Stimulated activated CD4-positive, alpha-beta T cell treated with anti-CD3 and anti-CD28 coated beads, Interleukin-1b, Interleukin-23, amount 100 ng/mL, for 1 hour (primary cell): ENCODE measurements around the gene HNRNPF.
A peak's percentile ranks its signal among the peaks of the same experiment; 100 is the strongest.

Source experiments
- DNase-seq, 2 donors: peaks; one replicate each; pipeline ENCODE4 v3.0.0-alpha.2; 2020; ENCODE audit warnings: low read depth in 2 of 2

HNRNPF gene

GRCh38 chr10:43421519-43421918, 12.5 kb upstream of the HNRNPF start:
- DNase-seq: no peak

DNA sequence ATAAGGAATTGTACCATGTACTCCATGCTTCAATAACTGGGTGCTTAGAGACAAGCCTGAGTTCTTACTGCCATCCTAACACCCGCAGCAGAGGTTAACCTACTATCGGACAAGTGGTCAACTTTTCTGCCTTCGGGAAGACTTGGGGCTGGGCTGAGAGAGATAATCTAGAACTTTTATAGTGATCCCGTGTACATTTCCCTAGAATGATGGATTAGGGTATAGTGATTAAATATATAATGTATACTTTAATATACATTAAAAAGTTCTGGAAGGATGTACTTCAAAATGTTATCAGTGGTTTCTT, 12.2 kb upstream of the HNRNPF start:
- no peak for DNase-seq

- DNase-seq: peak in 1 of 2 donors; percentile 52
Measured at GRCh38 chr10:43420369-43421200, 11.6 kb upstream of the HNRNPF start.

DNA sequence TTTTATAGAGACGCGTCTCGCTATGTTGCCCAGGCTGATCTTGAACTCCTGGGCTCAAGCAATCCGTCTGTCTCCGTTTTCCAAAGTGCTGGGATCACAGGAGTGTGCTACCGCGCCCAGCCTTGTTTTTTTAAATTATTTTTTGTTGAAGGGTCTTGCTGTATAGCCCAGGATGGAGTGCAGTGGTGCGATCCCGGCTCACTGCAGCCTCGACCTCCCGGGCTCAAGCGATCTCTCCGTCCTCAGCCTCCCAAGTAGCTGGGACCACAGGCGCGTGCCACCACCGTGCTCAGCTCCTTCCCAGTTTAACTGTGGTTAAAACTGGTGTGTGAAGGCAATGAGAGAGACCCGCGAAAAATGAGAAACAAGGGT, 11.0 kb upstream of the HNRNPF start:
- no peak for DNase-seq

DNA sequence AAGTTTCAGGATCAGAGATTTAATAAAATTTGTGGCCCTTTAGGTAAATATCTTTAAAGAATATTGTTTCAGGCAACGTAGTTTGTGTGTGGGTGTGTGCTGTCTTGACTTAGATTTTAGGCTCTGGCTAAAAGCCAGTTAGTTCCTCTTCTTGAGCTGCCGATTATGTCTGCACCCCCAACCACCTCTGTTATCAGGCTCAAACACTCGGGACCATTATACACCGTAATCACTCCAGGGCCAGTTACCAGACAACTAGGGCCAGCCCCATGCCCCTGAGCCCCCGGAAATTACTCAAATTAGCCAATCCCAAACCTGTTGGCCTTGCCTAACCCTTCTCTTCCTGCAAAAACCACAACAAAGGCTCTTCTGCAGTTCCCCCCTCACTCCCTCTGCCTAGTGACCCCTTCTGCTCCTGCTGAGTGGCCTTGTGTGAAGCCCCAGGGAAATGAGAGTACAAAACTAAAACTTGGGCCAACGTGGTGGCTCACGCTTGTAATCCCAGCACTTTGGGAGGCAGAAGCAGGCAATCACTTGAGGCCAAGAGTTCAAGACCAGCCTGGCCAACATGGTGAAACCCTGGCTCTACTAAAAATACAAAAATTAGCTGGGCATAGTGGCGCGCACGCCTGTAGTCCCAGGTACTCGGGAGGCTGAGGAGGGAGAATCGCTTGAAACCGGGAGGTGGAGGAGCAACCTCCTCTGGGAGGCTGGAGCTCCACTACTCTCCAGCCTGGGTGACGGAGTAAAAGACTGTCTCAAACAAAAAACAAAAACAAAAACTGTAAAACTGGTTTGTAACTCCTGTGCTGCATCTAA, 9.2 kb upstream of the HNRNPF start:
- DNase-seq: no peak

- no peak for DNase-seq
Measured at GRCh38 chr10:43415544-43415943, 6.6 kb upstream of the HNRNPF start.

DNA sequence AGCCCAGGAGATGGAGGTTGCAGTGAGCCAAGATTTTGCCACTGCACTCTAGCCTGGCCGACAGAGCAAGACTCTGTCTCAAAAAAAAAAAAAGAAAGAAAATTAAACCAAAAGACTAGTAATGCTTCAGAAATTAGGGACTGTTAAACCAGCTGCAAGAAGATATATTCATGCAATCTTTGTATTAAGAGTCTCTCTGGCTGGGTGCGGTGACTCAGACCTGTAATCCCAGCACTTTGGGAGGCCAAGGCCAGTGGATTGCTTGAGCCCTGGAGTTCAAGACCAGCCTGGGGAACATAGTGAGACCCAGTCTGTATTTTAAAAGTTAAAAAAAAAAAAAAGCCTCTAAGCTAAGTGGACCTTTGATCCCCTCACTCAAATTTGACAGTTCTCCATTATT, 2.5 kb upstream of the HNRNPF start:
- no peak for DNase-seq

DNA sequence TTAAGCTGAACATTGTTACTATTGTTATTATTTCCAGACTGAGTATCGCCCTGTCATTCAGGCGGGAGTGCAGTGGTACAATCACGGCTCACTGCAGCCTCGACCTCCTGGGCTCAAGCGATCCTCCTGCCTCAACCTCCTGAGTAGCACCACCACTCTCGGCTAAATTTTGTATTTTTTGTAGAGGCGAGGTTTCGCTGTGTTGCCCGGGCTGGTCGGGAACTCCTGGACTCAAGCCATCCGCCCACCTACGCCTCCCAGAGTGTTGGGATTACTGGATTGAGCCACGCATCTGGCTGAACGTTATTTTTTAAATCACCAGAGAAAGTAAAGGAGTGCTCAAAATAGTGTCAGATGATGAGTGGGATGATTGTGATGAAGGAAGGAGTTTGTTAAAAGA, 1.4 kb upstream of the HNRNPF start:
- no peak for DNase-seq

DNA sequence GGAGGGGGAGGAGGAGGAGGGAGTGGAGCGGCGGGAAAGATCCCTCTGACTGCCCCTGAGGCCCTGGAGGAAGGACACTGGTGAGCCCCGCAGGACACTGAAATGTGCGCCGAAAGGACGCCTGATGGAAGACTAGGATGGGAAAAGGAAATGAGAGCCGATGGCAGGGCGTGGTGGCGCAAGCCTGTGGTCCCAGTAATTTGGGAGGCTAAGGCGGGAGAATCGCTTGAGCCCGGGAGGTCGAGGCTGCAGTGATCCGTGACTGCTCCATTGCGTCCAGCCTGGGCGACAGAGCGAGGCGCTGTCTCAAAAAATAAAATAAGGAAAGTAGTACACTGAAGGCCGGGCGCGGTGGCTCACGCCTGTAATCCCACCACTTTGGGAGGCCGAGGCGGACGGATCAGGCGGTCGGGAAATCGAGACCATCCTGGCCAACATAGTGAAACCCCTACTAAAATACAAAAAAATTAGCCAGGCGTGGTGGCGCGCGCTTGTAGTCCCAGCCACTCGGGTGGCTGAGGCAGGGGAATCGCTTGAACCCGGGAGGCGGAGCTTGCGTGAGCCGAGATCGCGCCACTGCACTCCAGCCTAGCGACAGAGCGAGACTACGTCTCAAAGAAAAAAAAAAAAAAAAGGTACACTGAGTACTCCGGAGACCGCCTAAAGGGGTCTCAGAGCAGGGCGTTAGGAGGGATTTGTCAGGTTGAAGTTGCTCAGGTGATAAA, 561 bp upstream of the HNRNPF start:
- no peak for DNase-seq

DNA sequence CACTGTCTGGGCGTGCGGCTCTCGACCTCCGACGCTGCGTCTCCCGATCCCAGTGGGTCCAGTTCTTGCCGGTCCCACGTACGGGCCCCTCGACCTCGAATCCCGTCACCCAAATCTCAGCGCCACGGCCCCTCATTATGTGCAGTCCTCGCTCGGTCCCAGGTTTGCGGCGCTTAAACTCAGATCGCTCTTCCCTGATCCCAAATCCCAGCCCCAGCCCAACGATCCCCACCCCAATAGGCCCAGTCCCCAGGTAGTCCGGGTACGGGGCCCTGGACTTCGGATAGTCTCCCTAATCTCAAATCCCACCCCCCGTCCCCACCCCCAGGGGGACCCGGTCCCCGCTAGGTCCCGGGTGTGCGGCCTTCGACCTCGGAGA, 666 bp downstream of the HNRNPF start:
- no peak for DNase-seq

- DNase-seq: peak; percentile 49 to 82
Measured at GRCh38 chr10:43407576-43408330, 1.2 kb downstream of the HNRNPF start.

DNA sequence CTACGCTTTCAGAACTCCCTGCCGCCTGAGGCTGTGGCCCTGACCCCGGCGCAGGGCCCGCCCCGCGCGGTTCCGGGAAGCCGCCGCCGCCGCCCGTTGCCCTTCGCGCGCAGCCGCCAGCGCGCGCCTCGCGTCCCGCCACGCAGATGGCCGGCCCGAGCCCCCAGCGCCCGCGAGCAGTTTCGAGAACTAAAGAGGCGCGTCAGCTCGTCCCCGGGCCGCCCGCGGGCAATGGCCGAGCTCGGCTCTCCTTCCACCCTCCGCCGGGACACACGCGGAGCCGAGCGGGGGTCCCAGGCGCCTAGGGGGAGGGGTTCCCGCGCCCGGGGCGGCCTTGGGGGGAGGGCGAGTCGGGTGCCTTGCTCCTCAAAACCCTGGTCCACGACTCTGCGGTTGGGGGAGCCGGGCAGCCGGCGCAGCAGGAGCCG, 1.8 kb downstream of the HNRNPF start:
- DNase-seq: no peak

DNA sequence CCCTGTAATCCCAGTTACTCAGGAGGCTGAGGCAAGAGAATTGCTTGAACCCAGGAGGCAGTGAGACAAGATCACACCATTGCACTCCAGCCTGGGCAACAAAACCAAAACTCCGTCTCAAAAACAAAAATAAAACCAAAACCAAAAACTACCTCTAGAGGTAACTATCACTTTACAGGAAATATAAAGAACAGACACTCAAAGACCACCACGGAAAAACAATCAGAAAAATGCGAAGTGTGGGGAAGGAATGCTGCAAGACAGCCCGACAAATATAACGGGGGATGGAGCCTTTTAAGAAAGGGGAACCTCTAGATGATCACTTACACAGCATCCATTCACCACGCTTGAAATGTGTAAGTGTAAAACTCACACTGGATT, 4.3 kb downstream of the HNRNPF start:
- no peak for DNase-seq

DNA sequence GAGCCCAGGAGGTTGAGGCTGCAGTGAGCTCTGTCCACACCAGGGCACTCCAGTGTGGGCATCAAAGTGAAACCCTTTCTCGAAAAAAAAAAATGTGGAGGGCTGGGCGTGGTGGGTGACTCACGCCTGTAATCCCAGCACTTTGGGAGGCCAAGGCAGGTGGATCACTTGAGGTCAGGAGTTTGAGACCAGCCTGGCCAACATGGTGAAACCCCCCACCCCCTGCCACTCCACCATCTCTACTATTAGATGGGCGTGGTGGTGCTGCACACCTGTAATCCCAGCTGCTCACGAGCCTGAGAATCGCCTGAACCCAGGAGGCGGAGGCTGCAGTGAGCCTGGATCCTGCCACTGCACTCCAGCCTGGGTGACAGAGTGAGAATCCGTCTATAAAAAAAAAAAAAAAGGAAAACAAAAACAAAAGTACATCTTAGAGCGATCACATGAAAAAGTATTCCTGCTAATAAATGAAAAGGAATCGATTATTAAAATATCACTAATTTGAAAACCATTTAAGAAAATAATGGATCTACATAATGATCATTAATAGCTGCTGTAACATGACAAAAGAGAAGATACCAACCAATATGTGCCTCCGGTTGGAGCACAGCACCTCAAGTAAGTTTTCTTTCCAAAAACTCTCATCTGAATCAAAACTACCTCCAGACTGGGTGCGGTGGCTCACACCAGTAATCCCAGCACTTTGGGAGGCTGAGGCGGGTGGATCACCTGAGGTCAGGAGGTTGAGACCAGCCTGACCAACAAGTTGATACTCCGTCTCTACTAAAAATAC, 4.9 kb downstream of the HNRNPF start:
- no peak for DNase-seq

DNA sequence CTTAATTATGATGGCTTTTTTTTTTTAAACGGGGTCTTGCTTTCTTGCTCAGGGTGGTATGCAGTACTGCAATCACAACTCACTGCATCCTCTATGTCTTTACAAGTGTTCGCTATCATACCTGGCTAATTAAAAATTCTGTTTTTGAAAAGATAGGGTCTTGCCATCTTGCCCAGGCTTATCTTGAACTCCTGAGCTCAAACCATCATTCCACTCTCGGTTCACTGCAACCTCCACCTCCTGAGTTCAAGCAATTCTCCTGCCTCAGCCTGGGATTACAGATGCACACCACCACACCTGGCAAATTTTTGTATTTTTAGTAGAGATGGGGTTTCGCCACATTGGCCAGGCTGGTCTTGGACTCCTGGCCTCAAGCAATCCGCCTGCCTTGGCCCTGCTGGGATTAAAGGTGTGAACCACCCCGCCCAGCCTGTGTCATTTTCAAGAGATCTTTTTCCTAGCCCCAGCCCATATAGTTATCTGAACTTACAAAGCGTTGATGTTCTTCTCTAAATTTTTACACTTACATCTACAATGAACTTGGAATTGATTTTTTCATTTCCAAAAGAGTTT, 6.0 kb downstream of the HNRNPF start:
- no peak for DNase-seq

DNA sequence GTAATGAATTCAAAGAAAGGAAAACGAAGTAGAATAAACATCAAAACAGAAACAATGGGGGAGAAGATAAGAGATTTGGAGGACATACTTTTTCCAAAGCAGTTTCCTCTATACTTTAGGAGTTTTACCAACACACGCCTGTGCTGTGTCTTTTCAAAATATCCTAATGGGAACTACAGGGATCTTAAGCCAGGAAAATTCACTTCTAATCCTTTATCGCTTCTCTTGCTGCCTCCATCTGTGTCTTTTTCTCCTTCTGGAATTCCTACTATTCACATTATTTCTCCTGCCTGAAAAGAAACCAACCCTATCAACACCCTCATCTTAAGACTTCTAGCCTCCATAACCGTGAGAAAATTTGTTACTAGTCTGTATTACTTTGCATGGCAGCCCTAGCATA, 6.8 kb downstream of the HNRNPF start:
- no peak for DNase-seq

GRCh38 chr10:43401627-43402026, 7.4 kb downstream of the HNRNPF start:
- no peak for DNase-seq

DNA sequence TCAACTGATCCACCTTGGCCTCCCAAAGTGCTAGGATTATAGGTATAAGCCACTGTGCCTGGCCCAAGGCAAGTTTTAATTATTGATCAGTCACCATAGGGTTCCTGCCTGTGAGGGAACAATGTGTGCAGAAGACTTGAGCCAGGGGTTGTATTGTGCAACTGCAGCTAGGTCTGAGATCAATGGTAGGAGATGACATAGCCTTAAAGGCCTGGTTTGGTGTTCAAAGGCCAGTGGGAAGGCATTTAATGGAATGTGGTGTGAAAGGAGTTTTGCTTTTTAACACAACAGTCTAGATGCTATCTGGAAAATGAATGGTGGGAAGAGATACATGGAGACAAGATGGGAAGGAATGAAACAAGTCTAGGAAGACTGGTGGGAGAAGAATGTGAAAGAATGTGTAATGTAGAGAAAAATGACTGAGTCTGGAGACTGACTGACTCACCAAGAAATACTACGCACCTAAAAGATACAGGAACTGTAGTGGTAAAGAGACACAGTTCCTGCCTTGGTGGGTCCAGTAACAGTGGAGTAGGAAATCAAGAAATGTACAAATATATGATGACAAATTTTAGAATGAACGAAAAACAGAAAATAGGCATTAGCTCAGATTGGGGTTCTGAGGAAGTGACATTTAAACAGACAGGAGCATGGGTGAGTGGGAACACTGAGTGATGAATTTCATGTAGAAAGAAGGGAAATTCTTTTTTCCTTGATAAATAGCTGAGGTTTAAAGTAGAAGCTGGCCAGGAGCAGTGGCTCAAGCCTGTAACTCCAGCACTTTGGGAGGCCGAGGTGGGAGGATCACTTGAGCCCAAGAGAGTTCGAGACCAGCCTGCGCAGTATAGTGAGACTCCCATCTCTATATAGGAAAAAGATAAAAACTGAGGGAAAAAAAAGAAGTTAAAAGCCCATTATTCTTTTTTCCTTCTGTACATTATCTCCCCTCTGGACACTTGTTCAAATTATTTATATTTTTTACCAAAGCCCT, 9.4 kb downstream of the HNRNPF start:
- DNase-seq: no peak

- no peak for DNase-seq
Measured at GRCh38 chr10:43398939-43399319, 10.1 kb downstream of the HNRNPF start.
